ENCODE results near the gene PXDC1.
"Not testable (repeated sequence)": the region's sequence is repeated elsewhere in the genome, so short reads cannot be mapped to it uniquely, and the experiment has no call there.

The PXDC1 gene

GRCh38 chr6:3729603-3730344 is 21.7 kb downstream of the PXDC1 start:
- DNase-seq: no peak

- DNase-seq: no peak
Measured at GRCh38 chr6:3727593-3728108, 23.9 kb downstream of the PXDC1 start.

- DNase-seq: no peak
Measured at GRCh38 chr6:3727036-3727435, 24.5 kb downstream of the PXDC1 start.

GRCh38 chr6:3726421-3726820 is 25.1 kb downstream of the PXDC1 start:
- no peak for DNase-seq

- DNase-seq: no peak
Measured at GRCh38 chr6:3725145-3726047, 26.1 kb downstream of the PXDC1 start.

- no peak for DNase-seq
Measured at GRCh38 chr6:3724451-3725144, 26.9 kb downstream of the PXDC1 start.

GRCh38 chr6:3723966-3724365 is 27.5 kb downstream of the PXDC1 start:
- no peak for DNase-seq

- DNase-seq: no peak
Measured at GRCh38 chr6:3723251-3723650, 28.3 kb downstream of the PXDC1 start.

- no peak for DNase-seq
Measured at GRCh38 chr6:3722785-3723184, 28.7 kb downstream of the PXDC1 start.

- no peak for DNase-seq
Measured at GRCh38 chr6:3721810-3722621, 29.5 kb downstream of the PXDC1 start.

GRCh38 chr6:3720770-3721169 is 30.7 kb downstream of the PXDC1 start:
- DNase-seq: not testable (repeated sequence)

GRCh38 chr6:3719462-3720308 is 31.8 kb downstream of the PXDC1 start:
- peak; percentile 11 for DNase-seq

- no peak for DNase-seq
Measured at GRCh38 chr6:3718407-3718806, 33.1 kb downstream of the PXDC1 start.

GRCh38 chr6:3715285-3715684 is 36.2 kb downstream of the PXDC1 start:
- no peak for DNase-seq

- no peak for DNase-seq
Measured at GRCh38 chr6:3714768-3715167, 36.7 kb downstream of the PXDC1 start.

- DNase-seq: no peak
Measured at GRCh38 chr6:3714111-3714510, 37.4 kb downstream of the PXDC1 start.

- DNase-seq: no peak
Measured at GRCh38 chr6:3712827-3713665, 38.5 kb downstream of the PXDC1 start.

- no peak for DNase-seq
Measured at GRCh38 chr6:3711776-3712175, 39.7 kb downstream of the PXDC1 start.

GRCh38 chr6:3710403-3710802 is 41.1 kb downstream of the PXDC1 start:
- DNase-seq: no peak

- peak; percentile 1 for DNase-seq
Measured at GRCh38 chr6:3708540-3708939, 43.0 kb downstream of the PXDC1 start.
